Measurements from ENCODE around the gene FOXA1. TPM values are rescaled to one million over a fixed set of nuclear protein-coding genes. Genes with fewer than 3 reads are reported as not detected.

Gene FOXA1
- total RNA-seq, 1 experiment from 2014 or later = 4.3 TPM

DNA sequence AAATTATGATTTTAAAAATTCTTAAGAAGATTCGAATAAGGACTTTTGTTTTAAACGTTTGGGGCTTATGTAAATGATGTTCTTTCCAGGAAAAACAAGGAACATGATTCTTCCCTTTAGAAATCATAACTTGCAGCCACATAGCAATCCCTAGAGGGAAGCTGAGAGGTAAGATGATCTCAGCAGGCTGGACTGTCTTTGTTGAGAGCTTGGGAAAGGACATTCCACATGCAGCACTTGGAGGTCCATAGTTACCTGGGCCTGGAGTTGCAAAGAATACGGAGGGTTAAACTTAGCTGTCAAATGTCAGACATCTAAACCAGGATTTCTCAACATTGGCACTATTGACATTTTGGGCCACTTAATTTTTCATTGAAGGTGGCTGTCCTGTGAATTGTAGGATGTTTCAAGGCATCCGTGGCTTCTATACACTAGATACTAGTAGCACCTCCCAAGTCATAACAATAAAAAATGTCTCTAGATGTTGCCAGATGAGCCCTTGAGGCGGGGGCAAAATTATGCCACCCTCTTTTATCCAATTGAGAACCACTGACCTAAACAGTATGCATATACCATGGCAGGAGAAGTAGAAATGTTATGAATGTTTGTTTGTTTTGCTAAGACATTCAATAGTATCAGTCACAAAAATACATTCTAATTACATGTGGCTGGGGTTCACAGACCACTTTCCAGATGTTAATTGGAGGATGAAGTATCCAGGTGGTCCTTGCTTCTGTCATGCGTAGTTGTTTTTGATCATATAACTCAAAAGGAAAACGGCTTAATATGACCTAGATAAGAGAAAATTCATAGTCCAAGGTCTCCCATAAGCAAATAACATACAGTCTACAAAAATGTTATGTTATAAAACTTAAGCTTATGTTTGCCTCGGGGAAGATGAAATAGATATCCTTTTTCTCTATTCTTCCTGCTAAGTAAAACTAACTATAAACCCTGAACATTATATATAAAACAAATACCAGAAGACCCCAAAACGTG lies 30.8 kb upstream of the FOXA1 start:
- intact Hi-C loops (cut with micrococcal nuclease; ENCODE audit: unreplicated experiment) = no loop called here
- H3K36me3 ChIP-seq (ENCODE audit: insufficient read depth, low read length, poor library complexity, severe bottlenecking) = no peaks in the 10 kb centered on the region
- H3K4me3 ChIP-seq (ENCODE audit: low read depth, low read length, poor library complexity, severe bottlenecking) = no peak overlapping the region
- BruUV-seq (replicated peaks) = no TSS peak
- CTCF ChIA-PET = no interaction called here
- H3K27me3 ChIP-seq (replicated peaks; ENCODE audit: insufficient read depth, low read depth, low read length, poor library complexity) = no peaks in the 10 kb centered on the region
- H3K27ac ChIP-seq (ENCODE audit: low read depth, low read length, poor library complexity, severe bottlenecking) = no peak overlapping the region
- no peak for TF ChIP-seq EZH2 (IDR thresholded peaks at IDR 0.05; ENCODE audit: borderline replicate concordance, low read depth, low read length, poor library complexity, severe bottlenecking)
- TF ChIP-seq, protein P1, sequence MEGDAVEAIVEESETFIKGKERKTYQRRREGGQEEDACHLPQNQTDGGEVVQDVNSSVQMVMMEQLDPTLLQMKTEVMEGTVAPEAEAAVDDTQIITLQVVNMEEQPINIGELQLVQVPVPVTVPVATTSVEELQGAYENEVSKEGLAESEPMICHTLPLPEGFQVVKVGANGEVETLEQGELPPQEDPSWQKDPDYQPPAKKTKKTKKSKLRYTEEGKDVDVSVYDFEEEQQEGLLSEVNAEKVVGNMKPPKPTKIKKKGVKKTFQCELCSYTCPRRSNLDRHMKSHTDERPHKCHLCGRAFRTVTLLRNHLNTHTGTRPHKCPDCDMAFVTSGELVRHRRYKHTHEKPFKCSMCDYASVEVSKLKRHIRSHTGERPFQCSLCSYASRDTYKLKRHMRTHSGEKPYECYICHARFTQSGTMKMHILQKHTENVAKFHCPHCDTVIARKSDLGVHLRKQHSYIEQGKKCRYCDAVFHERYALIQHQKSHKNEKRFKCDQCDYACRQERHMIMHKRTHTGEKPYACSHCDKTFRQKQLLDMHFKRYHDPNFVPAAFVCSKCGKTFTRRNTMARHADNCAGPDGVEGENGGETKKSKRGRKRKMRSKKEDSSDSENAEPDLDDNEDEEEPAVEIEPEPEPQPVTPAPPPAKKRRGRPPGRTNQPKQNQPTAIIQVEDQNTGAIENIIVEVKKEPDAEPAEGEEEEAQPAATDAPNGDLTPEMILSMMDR (conservative IDR thresholded peaks at IDR 0.05; ENCODE audit: low read depth, low read length) = no peak
- DNase-seq (ENCODE audit: low spot score) = no peak
- H3K4me1 ChIP-seq (ENCODE audit: insufficient read depth, low read length, poor library complexity, severe bottlenecking) = no peaks in the 10 kb centered on the region
- no peaks in the 10 kb centered on the region for H3K9me3 ChIP-seq (ENCODE audit: low read depth, low read length, poor library complexity, severe bottlenecking)
- POLR2A ChIA-PET (ENCODE audit: low non-redundant PET) = no interaction called here

DNA sequence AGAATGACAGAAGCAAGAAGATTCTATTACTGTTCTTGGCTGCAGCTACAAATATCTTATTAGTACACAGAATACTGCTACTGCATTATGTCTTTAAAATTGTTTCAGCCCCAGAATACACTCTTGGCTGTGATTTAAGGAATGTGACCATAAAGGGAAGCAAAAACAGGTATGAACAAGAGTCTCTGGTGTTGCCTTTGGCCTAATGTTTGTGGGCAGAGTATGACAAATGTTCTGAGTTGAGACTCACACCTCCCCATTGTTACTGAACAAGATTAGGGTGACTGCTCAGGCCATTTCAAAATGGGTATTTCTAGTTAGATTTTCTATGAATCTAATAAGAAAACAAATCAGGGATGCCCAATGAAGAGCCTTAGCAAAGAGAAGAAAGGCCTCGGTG lies 28.9 kb upstream of the FOXA1 start:
- no peak overlapping the region for H3K4me3 ChIP-seq (ENCODE audit: low read depth, low read length, poor library complexity, severe bottlenecking)
- no peak overlapping the region for H3K27ac ChIP-seq (ENCODE audit: low read depth, low read length, poor library complexity, severe bottlenecking)
- DNase-seq (ENCODE audit: low spot score) = no peak
- BruUV-seq (replicated peaks) = no TSS peak
- no peaks in the 10 kb centered on the region for H3K9me3 ChIP-seq (ENCODE audit: low read depth, low read length, poor library complexity, severe bottlenecking)
- intact Hi-C loops (cut with micrococcal nuclease; ENCODE audit: unreplicated experiment) = no loop called here
- H3K4me1 ChIP-seq (ENCODE audit: insufficient read depth, low read length, poor library complexity, severe bottlenecking) = no peaks in the 10 kb centered on the region
- TF ChIP-seq, protein P1 (conservative IDR thresholded peaks at IDR 0.05; ENCODE audit: low read depth, low read length) = no peak
- TF ChIP-seq EZH2 (IDR thresholded peaks at IDR 0.05; ENCODE audit: borderline replicate concordance, low read depth, low read length, poor library complexity, severe bottlenecking) = no peak
- ChIA-PET CTCF (no interaction called here), POLR2A (ENCODE audit: low non-redundant PET) (interaction anchor here (0.6 kb wide), 1 partner anchor 369 kb away, joined by 3 read pairs; no protein-coding TSS in a partner anchor)
- H3K36me3 ChIP-seq (ENCODE audit: insufficient read depth, low read length, poor library complexity, severe bottlenecking) = no peaks in the 10 kb centered on the region
- no peaks in the 10 kb centered on the region for H3K27me3 ChIP-seq (replicated peaks; ENCODE audit: insufficient read depth, low read depth, low read length, poor library complexity)

DNA sequence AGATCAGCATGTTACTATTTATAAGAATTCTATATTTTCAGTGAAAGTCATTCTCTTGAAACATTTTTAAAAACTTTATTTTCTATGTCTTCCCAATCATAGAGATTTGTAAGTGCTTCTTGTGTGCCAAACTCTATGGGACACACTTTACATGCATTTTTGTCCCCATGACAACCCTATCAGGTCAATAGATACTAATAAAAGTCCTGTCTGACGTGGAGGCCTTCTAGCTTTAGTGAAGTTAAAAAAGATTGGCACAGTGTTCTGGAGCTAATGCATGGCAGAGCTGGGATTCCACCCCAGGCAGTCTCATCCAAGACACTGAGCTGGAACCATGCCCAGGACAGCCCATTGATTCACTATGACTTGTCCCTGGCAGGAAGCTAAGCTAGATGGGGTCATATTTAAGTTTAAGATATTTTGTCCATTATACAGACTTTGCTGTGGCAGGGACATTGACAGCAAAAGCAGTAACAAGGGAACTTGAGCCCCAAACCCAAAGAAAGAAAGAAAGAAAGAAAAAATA lies 28.4 kb upstream of the FOXA1 start:
- DNase-seq (ENCODE audit: low spot score) = peak; percentile 61
- Histone ChIP-seq H3K27me3 (replicated peaks; ENCODE audit: insufficient read depth, low read depth, low read length, poor library complexity) (no peaks in the 10 kb centered on the region), H3K9me3 (ENCODE audit: low read depth, low read length, poor library complexity, severe bottlenecking) (no peaks in the 10 kb centered on the region), H3K4me1 (ENCODE audit: insufficient read depth, low read length, poor library complexity, severe bottlenecking) (no peaks in the 10 kb centered on the region), H3K4me3 (ENCODE audit: low read depth, low read length, poor library complexity, severe bottlenecking) (no peak overlapping the region), H3K27ac (ENCODE audit: low read depth, low read length, poor library complexity, severe bottlenecking) (no peak overlapping the region), H3K36me3 (ENCODE audit: insufficient read depth, low read length, poor library complexity, severe bottlenecking) (no peaks in the 10 kb centered on the region)
- intact Hi-C loops (cut with micrococcal nuclease; ENCODE audit: unreplicated experiment) = no loop called here
- no peak for TF ChIP-seq EZH2 (IDR thresholded peaks at IDR 0.05; ENCODE audit: borderline replicate concordance, low read depth, low read length, poor library complexity, severe bottlenecking)
- TF ChIP-seq, protein P1 (conservative IDR thresholded peaks at IDR 0.05; ENCODE audit: low read depth, low read length) = no peak
- no TSS peak for BruUV-seq (replicated peaks)
- ChIA-PET POLR2A (ENCODE audit: low non-redundant PET) (no interaction called here), CTCF (no interaction called here)

Data from A673 (cell line).